ENCODE data around the gene CALCOCO1. TPM values are rescaled to one million over a fixed set of nuclear protein-coding genes. Genes with fewer than 3 reads are reported as not detected.

Gene CALCOCO1
- total RNA-seq, 1 donor from 2014 or later, result 68.4 TPM

GRCh38 chr12:53698948-53699677, 28.1 kb downstream of the CALCOCO1 start:
- DNase-seq (ENCODE audit: low read depth), result no peak
- TF ChIP-seq CTCF (IDR thresholded peaks at IDR 0.05; ENCODE audit: insufficient read depth, low read length, poor library complexity, severe bottlenecking), result no peak
- Histone ChIP-seq H3K27me3 (ENCODE audit: control insufficient read depth, insufficient read depth, low read length) (peaks cover 46% of the 10 kb centered on the region), H3K4me3 (ENCODE audit: low read depth, low read length) (no peak overlapping the region), H3K36me3 (ENCODE audit: control insufficient read depth, insufficient read depth, low read length) (no peaks in the 10 kb centered on the region)

- no peak for DNase-seq (ENCODE audit: low read depth)
- peaks cover 39% of the 10 kb centered on the region for H3K27me3 ChIP-seq (ENCODE audit: control insufficient read depth, insufficient read depth, low read length)
- no peaks in the 10 kb centered on the region for H3K36me3 ChIP-seq (ENCODE audit: control insufficient read depth, insufficient read depth, low read length)
- no peak overlapping the region for H3K4me3 ChIP-seq (ENCODE audit: low read depth, low read length)
- TF ChIP-seq CTCF (IDR thresholded peaks at IDR 0.05; ENCODE audit: insufficient read depth, low read length, poor library complexity, severe bottlenecking), result no peak
Measured at GRCh38 chr12:53696655-53697331, 30.5 kb downstream of the CALCOCO1 start.

GRCh38 chr12:53696285-53696654, 31.0 kb downstream of the CALCOCO1 start:
- peak; percentile 86 for DNase-seq (ENCODE audit: low read depth)
- H3K4me3 ChIP-seq (ENCODE audit: low read depth, low read length), result no peak overlapping the region
- H3K36me3 ChIP-seq (ENCODE audit: control insufficient read depth, insufficient read depth, low read length), result no peaks in the 10 kb centered on the region
- peaks cover 36% of the 10 kb centered on the region for H3K27me3 ChIP-seq (ENCODE audit: control insufficient read depth, insufficient read depth, low read length)
- no peak for TF ChIP-seq CTCF (IDR thresholded peaks at IDR 0.05; ENCODE audit: insufficient read depth, low read length, poor library complexity, severe bottlenecking)

- Histone ChIP-seq H3K4me3 (ENCODE audit: low read depth, low read length) (peak overlapping the region; percentile 26), H3K36me3 (ENCODE audit: control insufficient read depth, insufficient read depth, low read length) (no peaks in the 10 kb centered on the region), H3K27me3 (ENCODE audit: control insufficient read depth, insufficient read depth, low read length) (peaks cover 33% of the 10 kb centered on the region)
- TF ChIP-seq CTCF (IDR thresholded peaks at IDR 0.05; ENCODE audit: insufficient read depth, low read length, poor library complexity, severe bottlenecking), result peak; percentile 48
- DNase-seq (ENCODE audit: low read depth), result no peak
Measured at GRCh38 chr12:53695152-53696145, 31.8 kb downstream of the CALCOCO1 start.

- H3K27me3 ChIP-seq (ENCODE audit: control insufficient read depth, insufficient read depth, low read length), result peaks cover 29% of the 10 kb centered on the region
- H3K36me3 ChIP-seq (ENCODE audit: control insufficient read depth, insufficient read depth, low read length), result no peaks in the 10 kb centered on the region
- no peak for DNase-seq (ENCODE audit: low read depth)
- no peak overlapping the region for H3K4me3 ChIP-seq (ENCODE audit: low read depth, low read length)
- TF ChIP-seq CTCF (IDR thresholded peaks at IDR 0.05; ENCODE audit: insufficient read depth, low read length, poor library complexity, severe bottlenecking), result no peak
Measured at GRCh38 chr12:53694756-53695151, 32.5 kb downstream of the CALCOCO1 start.
